Panc1 (cell line): ENCODE data around the gene CUEDC1. TPM values are rescaled to one million over a fixed set of nuclear protein-coding genes. Genes with fewer than 3 reads are reported as not detected.

ENCODE experiments used
- ATAC-seq: fragments of 200-7000 bp; cut with Tn5 transposase; 2 replicates; pipeline ENCODE4 v1.9.1; 2020; ENCODE audit warnings: mild to moderate bottlenecking, moderate library complexity
- BruUV-seq: library from RNA; stranded (reverse); fragments of 400-500 nt; replicated peaks from 2 replicates; lab custom pipeline; 2021; lab: Mats Ljungman, UMichigan
- CTCF ChIA-PET: fragments of 300-600 bp; sonication (Branson Sonifier 250); formaldehyde crosslinking; loops from one replicate; lab custom pipeline; 2022; ENCODE audit warnings: antibody characterized with exemption; lab: Charles Lee
- POLR2A ChIA-PET: fragments of 300-600 bp; sonication (Branson Sonifier 250); formaldehyde crosslinking; loops from one replicate; lab custom pipeline; 2022; ENCODE audit warnings: antibody characterized with exemption; lab: Charles Lee
- DNase-seq: peaks from one replicate; pipeline ENCODE4 v3.0.0-alpha.2; 2010; ENCODE audit warnings: low read depth, low spot score
- H3K27ac ChIP-seq: 2 replicates; pipeline ENCODE4 v1.5.1; 2011; ENCODE audit warnings: mild to moderate bottlenecking, low read length, inconsistent platforms
- H3K27me3 ChIP-seq: fragments of 200-500 bp; sonication (Bioruptor generic); 2 replicates; pipeline ENCODE4 v1.6.0; 2014; ENCODE audit warnings: low read length, inconsistent platforms; ENCODE audit not compliant: control insufficient read depth, insufficient read depth
- H3K36me3 ChIP-seq: fragments of 200-500 bp; sonication (Bioruptor generic); 2 replicates; pipeline ENCODE4 v1.5.1; 2014; ENCODE audit warnings: inconsistent platforms, mild to moderate bottlenecking, low read length, moderate library complexity; ENCODE audit not compliant: control insufficient read depth, insufficient read depth
- H3K4me1 ChIP-seq: 2 replicates; pipeline ENCODE4 v1.5.1; 2011; ENCODE audit warnings: inconsistent platforms, mild to moderate bottlenecking, low read length, moderate library complexity; ENCODE audit not compliant: control insufficient read depth, insufficient read depth
- H3K4me3 ChIP-seq, 2 experiments: 2 replicates each; pipeline ENCODE4 v1.5.1; 2011 to 2012; ENCODE audit warnings: low read depth in 2 of 2, low read length in 2 of 2, mild to moderate bottlenecking in 2 of 2, inconsistent platforms in 1 of 2, moderate library complexity in 1 of 2
- H3K9me3 ChIP-seq: fragments of 200-500 bp; sonication (Bioruptor generic); 2 replicates; pipeline ENCODE4 v1.5.1; 2014; ENCODE audit warnings: low read depth, mild to moderate bottlenecking, inconsistent platforms, low read length, moderate library complexity; ENCODE audit not compliant: control insufficient read depth, insufficient read depth
- POLR2AphosphoS5 ChIP-seq: IDR thresholded peaks from 2 replicates; pipeline ENCODE4 v1.6.1; 2012; ENCODE audit warnings: mild to moderate bottlenecking, low read depth, low read length, moderate library complexity
- SIN3A ChIP-seq: IDR thresholded peaks from 2 replicates; pipeline ENCODE4 v1.6.1; 2012; ENCODE audit warnings: low read depth, mild to moderate bottlenecking, low read length, moderate library complexity, borderline replicate concordance; ENCODE audit not compliant: insufficient read depth
- TCF7L2 ChIP-seq: IDR thresholded peaks from 2 replicates; pipeline ENCODE4 v1.6.1; 2011; ENCODE audit warnings: mild to moderate bottlenecking, low read depth, low read length, inconsistent platforms
- in situ Hi-C: cut with HindIII; loops from 2 replicates; pipeline ENCODE4 v1.10.0; 2016; ENCODE audit warnings: low sequenced_read_pairs, low pct_unique_long_range_greater_than_20kb
- intact Hi-C: fragments of 100-400 bp; cut with micrococcal nuclease; formaldehyde crosslinking; loops from one replicate; pipeline ENCODE4 v1.10.0; 2022; ENCODE audit not compliant: unreplicated experiment
- total RNA-seq: library from RNA; stranded (reverse); gene quantifications from one replicate; pipeline ENCODE4 v1.2.1, GENCODE V29; 2021; ENCODE audit not compliant: unreplicated experiment
- TF ChIP-seq, protein P1 (sequence below): fragments of 450-650 bp; IDR thresholded peaks from 2 replicates; pipeline ENCODE4 v1.5.1; 2017; ENCODE audit warnings: mild to moderate bottlenecking
- TF ChIP-seq, protein P2 (sequence below), 2 experiments: IDR thresholded peaks; 2 replicates each; pipeline ENCODE4 v1.6.1; 2011 to 2012; ENCODE audit warnings: low read depth in 2 of 2, control low read depth in 1 of 2, low read length in 1 of 2, mild to moderate bottlenecking in 1 of 2, moderate library complexity in 1 of 2; ENCODE audit not compliant: insufficient read depth in 1 of 2

CUEDC1 gene
- total RNA-seq, 1 experiment from 2014 or later: 103 TPM

DNA sequence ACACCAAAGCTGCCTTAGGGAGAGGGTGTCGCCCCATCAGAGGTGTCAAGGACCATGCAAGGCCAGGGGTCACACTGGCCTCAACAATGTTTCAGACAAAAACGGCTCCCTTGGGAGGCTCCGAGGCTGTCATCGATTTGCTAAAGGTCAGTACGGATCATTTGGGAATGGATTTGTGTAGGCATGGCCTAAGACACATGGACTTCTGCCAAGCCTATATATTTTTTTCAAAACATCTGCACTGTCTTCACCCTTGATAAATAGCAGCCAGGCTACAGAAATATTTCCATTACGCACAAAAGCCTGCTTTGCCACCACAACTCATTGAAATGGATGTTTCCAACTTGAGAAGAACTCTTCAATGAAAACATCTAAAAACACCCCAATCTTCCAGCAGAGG lies 10.3 kb downstream of the CUEDC1 start:
- POLR2A ChIA-PET: no interaction called here
- Histone ChIP-seq H3K4me3 (no peak overlapping the region), H3K4me1 (peaks cover 89% of the 10 kb centered on the region), H3K36me3 (no peaks in the 10 kb centered on the region), H3K27ac (peak overlapping the region; percentile 70), H3K9me3 (no peaks in the 10 kb centered on the region), H3K27me3 (no peaks in the 10 kb centered on the region)
- DNase-seq (no peak), ATAC-seq (no peak)
- no TSS peak for BruUV-seq
- in situ Hi-C loops (no loop called here), intact Hi-C loops (loop anchor here (5.0 kb wide), 2 partner anchors 68 to 88 kb away; no protein-coding TSS in a partner anchor)
- CTCF ChIA-PET: no interaction called here
- TF ChIP-seq, protein P1, sequence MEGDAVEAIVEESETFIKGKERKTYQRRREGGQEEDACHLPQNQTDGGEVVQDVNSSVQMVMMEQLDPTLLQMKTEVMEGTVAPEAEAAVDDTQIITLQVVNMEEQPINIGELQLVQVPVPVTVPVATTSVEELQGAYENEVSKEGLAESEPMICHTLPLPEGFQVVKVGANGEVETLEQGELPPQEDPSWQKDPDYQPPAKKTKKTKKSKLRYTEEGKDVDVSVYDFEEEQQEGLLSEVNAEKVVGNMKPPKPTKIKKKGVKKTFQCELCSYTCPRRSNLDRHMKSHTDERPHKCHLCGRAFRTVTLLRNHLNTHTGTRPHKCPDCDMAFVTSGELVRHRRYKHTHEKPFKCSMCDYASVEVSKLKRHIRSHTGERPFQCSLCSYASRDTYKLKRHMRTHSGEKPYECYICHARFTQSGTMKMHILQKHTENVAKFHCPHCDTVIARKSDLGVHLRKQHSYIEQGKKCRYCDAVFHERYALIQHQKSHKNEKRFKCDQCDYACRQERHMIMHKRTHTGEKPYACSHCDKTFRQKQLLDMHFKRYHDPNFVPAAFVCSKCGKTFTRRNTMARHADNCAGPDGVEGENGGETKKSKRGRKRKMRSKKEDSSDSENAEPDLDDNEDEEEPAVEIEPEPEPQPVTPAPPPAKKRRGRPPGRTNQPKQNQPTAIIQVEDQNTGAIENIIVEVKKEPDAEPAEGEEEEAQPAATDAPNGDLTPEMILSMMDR: no peak
- no peak for TF ChIP-seq TCF7L2
- TF ChIP-seq, protein P2, sequence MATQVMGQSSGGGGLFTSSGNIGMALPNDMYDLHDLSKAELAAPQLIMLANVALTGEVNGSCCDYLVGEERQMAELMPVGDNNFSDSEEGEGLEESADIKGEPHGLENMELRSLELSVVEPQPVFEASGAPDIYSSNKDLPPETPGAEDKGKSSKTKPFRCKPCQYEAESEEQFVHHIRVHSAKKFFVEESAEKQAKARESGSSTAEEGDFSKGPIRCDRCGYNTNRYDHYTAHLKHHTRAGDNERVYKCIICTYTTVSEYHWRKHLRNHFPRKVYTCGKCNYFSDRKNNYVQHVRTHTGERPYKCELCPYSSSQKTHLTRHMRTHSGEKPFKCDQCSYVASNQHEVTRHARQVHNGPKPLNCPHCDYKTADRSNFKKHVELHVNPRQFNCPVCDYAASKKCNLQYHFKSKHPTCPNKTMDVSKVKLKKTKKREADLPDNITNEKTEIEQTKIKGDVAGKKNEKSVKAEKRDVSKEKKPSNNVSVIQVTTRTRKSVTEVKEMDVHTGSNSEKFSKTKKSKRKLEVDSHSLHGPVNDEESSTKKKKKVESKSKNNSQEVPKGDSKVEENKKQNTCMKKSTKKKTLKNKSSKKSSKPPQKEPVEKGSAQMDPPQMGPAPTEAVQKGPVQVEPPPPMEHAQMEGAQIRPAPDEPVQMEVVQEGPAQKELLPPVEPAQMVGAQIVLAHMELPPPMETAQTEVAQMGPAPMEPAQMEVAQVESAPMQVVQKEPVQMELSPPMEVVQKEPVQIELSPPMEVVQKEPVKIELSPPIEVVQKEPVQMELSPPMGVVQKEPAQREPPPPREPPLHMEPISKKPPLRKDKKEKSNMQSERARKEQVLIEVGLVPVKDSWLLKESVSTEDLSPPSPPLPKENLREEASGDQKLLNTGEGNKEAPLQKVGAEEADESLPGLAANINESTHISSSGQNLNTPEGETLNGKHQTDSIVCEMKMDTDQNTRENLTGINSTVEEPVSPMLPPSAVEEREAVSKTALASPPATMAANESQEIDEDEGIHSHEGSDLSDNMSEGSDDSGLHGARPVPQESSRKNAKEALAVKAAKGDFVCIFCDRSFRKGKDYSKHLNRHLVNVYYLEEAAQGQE (IDR thresholded peaks at IDR 0.05; ENCODE audit: insufficient read depth in 1 of 2, low read depth in 2 of 2, low read length in 1 of 2): no peak
- no peak for TF ChIP-seq SIN3A
- TF ChIP-seq POLR2AphosphoS5: no peak

DNA sequence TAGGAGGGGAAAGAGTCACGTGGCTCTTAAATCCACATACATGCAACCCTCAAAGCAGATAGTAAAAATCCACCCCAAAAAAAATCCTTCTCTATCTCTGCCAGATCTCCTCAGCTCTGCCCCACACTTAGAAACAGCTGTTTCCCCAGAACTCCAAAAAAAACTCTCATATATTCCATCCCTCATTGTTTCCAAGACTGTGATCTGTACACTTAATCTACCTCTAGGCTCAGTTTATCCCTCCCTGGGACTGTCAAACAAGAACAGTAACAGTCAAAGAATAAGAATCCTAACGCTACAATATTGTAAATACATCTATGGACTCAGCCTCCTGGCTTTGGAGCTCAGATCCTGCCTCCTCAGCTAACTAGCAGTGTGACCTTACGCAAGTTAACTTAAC lies 11.6 kb downstream of the CUEDC1 start:
- DNase-seq (no peak), ATAC-seq (no peak)
- peaks cover 86% of the 10 kb centered on the region for H3K4me1 ChIP-seq
- CTCF ChIA-PET: no interaction called here
- H3K36me3 ChIP-seq: no peaks in the 10 kb centered on the region
- intact Hi-C loops: no loop called here
- no peaks in the 10 kb centered on the region for H3K9me3 ChIP-seq
- in situ Hi-C loops: no loop called here
- TF ChIP-seq TCF7L2 (no peak), POLR2AphosphoS5 (no peak), SIN3A (no peak)
- TF ChIP-seq, protein P2 (IDR thresholded peaks at IDR 0.05; ENCODE audit: insufficient read depth in 1 of 2, low read depth in 2 of 2, low read length in 1 of 2): no peak
- TF ChIP-seq, protein P1: no peak
- no peaks in the 10 kb centered on the region for H3K27me3 ChIP-seq
- POLR2A ChIA-PET: interaction anchor here (0.5 to 0.6 kb wide), 2 partner anchors 9 to 16 kb away, joined by 4 to 6 read pairs; no protein-coding TSS in a partner anchor
- no TSS peak for BruUV-seq
- no peak overlapping the region for H3K4me3 ChIP-seq
- H3K27ac ChIP-seq: peak overlapping the region; percentile 81
